ENCODE measurements around the gene FILIP1L.

DNA sequence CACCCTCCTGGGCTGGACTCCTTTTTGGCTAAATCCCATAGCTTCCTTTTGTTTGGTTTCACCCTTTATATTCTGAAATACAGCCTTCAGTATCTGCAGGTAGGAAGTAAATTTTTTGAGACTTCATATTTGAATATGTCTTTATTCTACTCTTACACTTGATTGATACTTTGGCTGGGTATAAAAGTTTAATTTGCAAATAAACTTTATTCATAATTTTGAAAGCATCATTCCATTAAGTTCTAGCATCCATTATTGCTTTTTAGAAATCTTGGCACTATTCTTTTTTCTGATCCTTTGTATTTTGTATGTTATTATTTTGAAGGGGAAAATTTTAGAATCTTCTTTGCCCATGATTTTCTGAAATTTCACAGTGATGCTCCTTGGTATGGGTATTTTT, 41.3 kb upstream of the FILIP1L start:
- TF ChIP-seq, protein P1, sequence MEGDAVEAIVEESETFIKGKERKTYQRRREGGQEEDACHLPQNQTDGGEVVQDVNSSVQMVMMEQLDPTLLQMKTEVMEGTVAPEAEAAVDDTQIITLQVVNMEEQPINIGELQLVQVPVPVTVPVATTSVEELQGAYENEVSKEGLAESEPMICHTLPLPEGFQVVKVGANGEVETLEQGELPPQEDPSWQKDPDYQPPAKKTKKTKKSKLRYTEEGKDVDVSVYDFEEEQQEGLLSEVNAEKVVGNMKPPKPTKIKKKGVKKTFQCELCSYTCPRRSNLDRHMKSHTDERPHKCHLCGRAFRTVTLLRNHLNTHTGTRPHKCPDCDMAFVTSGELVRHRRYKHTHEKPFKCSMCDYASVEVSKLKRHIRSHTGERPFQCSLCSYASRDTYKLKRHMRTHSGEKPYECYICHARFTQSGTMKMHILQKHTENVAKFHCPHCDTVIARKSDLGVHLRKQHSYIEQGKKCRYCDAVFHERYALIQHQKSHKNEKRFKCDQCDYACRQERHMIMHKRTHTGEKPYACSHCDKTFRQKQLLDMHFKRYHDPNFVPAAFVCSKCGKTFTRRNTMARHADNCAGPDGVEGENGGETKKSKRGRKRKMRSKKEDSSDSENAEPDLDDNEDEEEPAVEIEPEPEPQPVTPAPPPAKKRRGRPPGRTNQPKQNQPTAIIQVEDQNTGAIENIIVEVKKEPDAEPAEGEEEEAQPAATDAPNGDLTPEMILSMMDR (IDR thresholded peaks at IDR 0.05), result no peak
- TF ChIP-seq EZH2 (IDR thresholded peaks at IDR 0.05; ENCODE audit: borderline replicate concordance, insufficient read depth, low read depth, low read length, poor library complexity, severe bottlenecking), result no peak

All from B cell (primary cell).